Panc1 (cell line): Measurements from ENCODE around the gene OR2V1.

Experiments
- CTCF ChIP-seq: fragments of 450-650 bp; IDR thresholded peaks from 2 replicates; pipeline ENCODE4 v1.5.1; 2017; ENCODE audit warnings: mild to moderate bottlenecking
- POLR2AphosphoS5 ChIP-seq: IDR thresholded peaks from 2 replicates; pipeline ENCODE4 v1.6.1; 2012; ENCODE audit warnings: mild to moderate bottlenecking, low read depth, low read length, moderate library complexity
- REST ChIP-seq, 2 experiments: IDR thresholded peaks; 2 replicates each; pipeline ENCODE4 v1.6.1; 2011 to 2012; ENCODE audit warnings: low read depth in 2 of 2, control low read depth in 1 of 2, low read length in 1 of 2, mild to moderate bottlenecking in 1 of 2, moderate library complexity in 1 of 2; ENCODE audit not compliant: insufficient read depth in 1 of 2
- SIN3A ChIP-seq: IDR thresholded peaks from 2 replicates; pipeline ENCODE4 v1.6.1; 2012; ENCODE audit warnings: low read depth, mild to moderate bottlenecking, low read length, moderate library complexity, borderline replicate concordance; ENCODE audit not compliant: insufficient read depth
- TCF7L2 ChIP-seq: IDR thresholded peaks from 2 replicates; pipeline ENCODE4 v1.6.1; 2011; ENCODE audit warnings: mild to moderate bottlenecking, low read depth, low read length, inconsistent platforms

GRCh38 chr5:181118369-181118768 lies 12.6 kb downstream of the OR2V1 start:
- TF ChIP-seq REST (IDR thresholded peaks at IDR 0.05; ENCODE audit: insufficient read depth in 1 of 2, low read depth in 2 of 2, low read length in 1 of 2): no peak
- TF ChIP-seq CTCF: no peak
- TF ChIP-seq POLR2AphosphoS5: no peak
- TF ChIP-seq SIN3A: no peak
- no peak for TF ChIP-seq TCF7L2
